Epithelial cell of esophagus (primary cell): ENCODE results near the gene SLC38A10.

ENCODE experiments used
- DNase-seq: peaks from one replicate; pipeline ENCODE4 v3.0.0; 2010; ENCODE audit warnings: low read depth
- H3K4me3 ChIP-seq: 2 replicates; pipeline ENCODE4 v1.5.1; 2011; ENCODE audit warnings: mild to moderate bottlenecking, low read length, control low read depth
- TF ChIP-seq, protein P1 (sequence below): IDR thresholded peaks from 2 replicates; pipeline ENCODE4 v1.5.1; 2011; ENCODE audit warnings: low read depth, mild to moderate bottlenecking, low read length, control low read depth, inconsistent platforms; ENCODE audit not compliant: insufficient read depth; ENCODE audit errors: missing control alignments

The SLC38A10 gene

DNA sequence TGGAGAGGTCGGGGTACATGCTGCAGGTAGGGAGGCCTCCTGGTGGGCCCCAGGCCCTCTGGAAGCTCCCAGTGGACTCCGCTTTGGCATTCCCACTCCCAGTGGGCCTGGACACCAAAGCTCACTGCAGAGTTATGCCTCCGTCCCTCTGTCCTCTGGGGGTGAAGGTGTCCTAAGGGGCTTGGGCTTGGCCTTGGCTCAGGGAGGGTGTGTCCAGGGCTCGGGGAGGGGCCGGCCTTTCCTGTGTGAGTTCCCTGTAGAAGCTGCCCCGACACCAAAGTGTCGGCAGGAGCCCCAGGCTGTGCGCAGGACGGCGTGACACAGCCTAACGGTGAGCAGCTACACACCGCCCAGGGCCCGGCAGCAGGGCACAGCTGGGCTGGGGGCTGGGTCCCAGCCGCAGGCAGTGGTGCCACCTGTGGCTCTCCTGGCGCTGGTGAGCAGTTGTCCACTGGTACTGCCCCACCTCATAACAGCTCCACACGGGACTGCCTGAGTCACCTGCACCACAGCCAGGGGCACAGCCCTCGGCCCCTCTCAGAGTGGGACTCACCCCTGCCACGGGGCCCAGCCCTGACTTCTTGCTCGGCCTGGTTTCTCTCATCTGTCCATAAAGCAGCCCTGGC is 62.4 kb downstream of the SLC38A10 start:
- TF ChIP-seq, protein P1, sequence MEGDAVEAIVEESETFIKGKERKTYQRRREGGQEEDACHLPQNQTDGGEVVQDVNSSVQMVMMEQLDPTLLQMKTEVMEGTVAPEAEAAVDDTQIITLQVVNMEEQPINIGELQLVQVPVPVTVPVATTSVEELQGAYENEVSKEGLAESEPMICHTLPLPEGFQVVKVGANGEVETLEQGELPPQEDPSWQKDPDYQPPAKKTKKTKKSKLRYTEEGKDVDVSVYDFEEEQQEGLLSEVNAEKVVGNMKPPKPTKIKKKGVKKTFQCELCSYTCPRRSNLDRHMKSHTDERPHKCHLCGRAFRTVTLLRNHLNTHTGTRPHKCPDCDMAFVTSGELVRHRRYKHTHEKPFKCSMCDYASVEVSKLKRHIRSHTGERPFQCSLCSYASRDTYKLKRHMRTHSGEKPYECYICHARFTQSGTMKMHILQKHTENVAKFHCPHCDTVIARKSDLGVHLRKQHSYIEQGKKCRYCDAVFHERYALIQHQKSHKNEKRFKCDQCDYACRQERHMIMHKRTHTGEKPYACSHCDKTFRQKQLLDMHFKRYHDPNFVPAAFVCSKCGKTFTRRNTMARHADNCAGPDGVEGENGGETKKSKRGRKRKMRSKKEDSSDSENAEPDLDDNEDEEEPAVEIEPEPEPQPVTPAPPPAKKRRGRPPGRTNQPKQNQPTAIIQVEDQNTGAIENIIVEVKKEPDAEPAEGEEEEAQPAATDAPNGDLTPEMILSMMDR: no peak
- H3K4me3 ChIP-seq: no peak overlapping the region
- DNase-seq: no peak

- TF ChIP-seq, protein P1: no peak
- no peak overlapping the region for H3K4me3 ChIP-seq
- DNase-seq: no peak
Observed at GRCh38 chr17:81231766-81232581, 63.1 kb downstream of the SLC38A10 start.

- TF ChIP-seq, protein P1: no peak
- no peak overlapping the region for H3K4me3 ChIP-seq
- no peak for DNase-seq
Observed at GRCh38 chr17:81231121-81231645, 63.9 kb downstream of the SLC38A10 start.

GRCh38 chr17:81230043-81230820 is 64.9 kb downstream of the SLC38A10 start:
- TF ChIP-seq, protein P1: peak; percentile 42
- no peak overlapping the region for H3K4me3 ChIP-seq
- no peak for DNase-seq

- no peak overlapping the region for H3K4me3 ChIP-seq
- TF ChIP-seq, protein P1: no peak
- DNase-seq: no peak
Observed at GRCh38 chr17:81229666-81229920, 65.5 kb downstream of the SLC38A10 start.

- TF ChIP-seq, protein P1: no peak
- no peak overlapping the region for H3K4me3 ChIP-seq
- DNase-seq: no peak
Observed at GRCh38 chr17:81228834-81229665, 66.1 kb downstream of the SLC38A10 start.
